Stimulated activated CD4-positive, alpha-beta T cell treated with anti-CD3 and anti-CD28 coated beads, Interleukin-15, amount 100 ng/mL, for 1 hour (primary cell): Measurements from ENCODE around the gene FOXO3.

Experiments
- DNase-seq, 2 donors: peaks; one replicate each; pipeline ENCODE4 v3.0.0-alpha.2; 2020; ENCODE audit warnings: low read depth in 1 of 2, low spot score in 1 of 2

Gene FOXO3

GRCh38 chr6:108594151-108594550 lies 33.4 kb downstream of the FOXO3 start:
- DNase-seq = no peak

- no peak for DNase-seq
These were observed 33.9 kb downstream of the FOXO3 start for GRCh38 chr6:108594640-108595039.

- no peak for DNase-seq
These were observed 36.2 kb downstream of the FOXO3 start for GRCh38 chr6:108596956-108597355.

- DNase-seq = no peak
These were observed 37.0 kb downstream of the FOXO3 start for GRCh38 chr6:108597572-108598304.

GRCh38 chr6:108598305-108598863 lies 37.7 kb downstream of the FOXO3 start:
- DNase-seq = no peak

- no peak for DNase-seq
These were observed 43.4 kb downstream of the FOXO3 start for GRCh38 chr6:108604156-108604555.

GRCh38 chr6:108606250-108606690 lies 45.6 kb downstream of the FOXO3 start:
- no peak for DNase-seq

GRCh38 chr6:108608453-108609275 lies 47.9 kb downstream of the FOXO3 start:
- no peak for DNase-seq

GRCh38 chr6:108609276-108609769 lies 48.6 kb downstream of the FOXO3 start:
- DNase-seq = no peak

GRCh38 chr6:108610270-108610839 lies 49.6 kb downstream of the FOXO3 start:
- DNase-seq = no peak

- DNase-seq = no peak
These were observed 50.4 kb downstream of the FOXO3 start for GRCh38 chr6:108610957-108611586.

- DNase-seq = no peak
These were observed 52.1 kb downstream of the FOXO3 start for GRCh38 chr6:108612852-108613251.

GRCh38 chr6:108616544-108616943 lies 55.8 kb downstream of the FOXO3 start:
- DNase-seq = no peak

GRCh38 chr6:108616973-108617372 lies 56.3 kb downstream of the FOXO3 start:
- DNase-seq = no peak

GRCh38 chr6:108618623-108619152 lies 58.0 kb downstream of the FOXO3 start:
- DNase-seq = no peak

GRCh38 chr6:108619431-108620197 lies 58.9 kb downstream of the FOXO3 start:
- DNase-seq = no peak

GRCh38 chr6:108621117-108621516 lies 60.4 kb downstream of the FOXO3 start:
- DNase-seq = no peak

GRCh38 chr6:108622641-108623298 lies 62.1 kb downstream of the FOXO3 start:
- no peak for DNase-seq

GRCh38 chr6:108623995-108624394 lies 63.3 kb downstream of the FOXO3 start:
- no peak for DNase-seq

GRCh38 chr6:108625581-108625980 lies 64.9 kb downstream of the FOXO3 start:
- DNase-seq = no peak
